ENCODE data around the gene ANTXRL.

DNA sequence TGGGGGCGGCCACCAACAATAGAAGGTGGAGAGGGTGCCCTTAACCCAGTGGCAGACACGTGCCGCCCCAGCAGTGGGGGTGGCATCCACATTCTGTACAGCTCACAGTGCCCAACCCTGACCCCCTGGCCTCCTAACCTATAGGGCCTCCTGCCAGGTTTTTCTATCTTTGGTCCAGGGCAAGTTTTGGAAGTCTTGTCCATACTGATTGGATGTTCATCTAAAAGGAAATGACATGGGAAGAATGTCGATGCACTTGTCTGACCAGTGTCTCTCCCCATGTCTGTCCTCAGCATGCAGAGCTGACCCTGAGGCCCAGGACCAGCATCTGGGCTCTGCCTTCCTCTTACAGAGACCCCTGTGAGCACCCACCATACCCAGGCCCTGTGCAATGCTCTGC, 32.3 kb upstream of the ANTXRL start:
- TF ChIP-seq POLR2A (IDR thresholded peaks at IDR 0.05) (no peak), POLR2AphosphoS5 (IDR thresholded peaks at IDR 0.05) (no peak)
- TF ChIP-seq, protein P1, sequence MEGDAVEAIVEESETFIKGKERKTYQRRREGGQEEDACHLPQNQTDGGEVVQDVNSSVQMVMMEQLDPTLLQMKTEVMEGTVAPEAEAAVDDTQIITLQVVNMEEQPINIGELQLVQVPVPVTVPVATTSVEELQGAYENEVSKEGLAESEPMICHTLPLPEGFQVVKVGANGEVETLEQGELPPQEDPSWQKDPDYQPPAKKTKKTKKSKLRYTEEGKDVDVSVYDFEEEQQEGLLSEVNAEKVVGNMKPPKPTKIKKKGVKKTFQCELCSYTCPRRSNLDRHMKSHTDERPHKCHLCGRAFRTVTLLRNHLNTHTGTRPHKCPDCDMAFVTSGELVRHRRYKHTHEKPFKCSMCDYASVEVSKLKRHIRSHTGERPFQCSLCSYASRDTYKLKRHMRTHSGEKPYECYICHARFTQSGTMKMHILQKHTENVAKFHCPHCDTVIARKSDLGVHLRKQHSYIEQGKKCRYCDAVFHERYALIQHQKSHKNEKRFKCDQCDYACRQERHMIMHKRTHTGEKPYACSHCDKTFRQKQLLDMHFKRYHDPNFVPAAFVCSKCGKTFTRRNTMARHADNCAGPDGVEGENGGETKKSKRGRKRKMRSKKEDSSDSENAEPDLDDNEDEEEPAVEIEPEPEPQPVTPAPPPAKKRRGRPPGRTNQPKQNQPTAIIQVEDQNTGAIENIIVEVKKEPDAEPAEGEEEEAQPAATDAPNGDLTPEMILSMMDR (IDR thresholded peaks at IDR 0.05 in 8 of 11, conservative IDR thresholded peaks at IDR 0.05 in 3 of 11), result no peak

All from spleen (tissue), 7 donors.